RPMI7951 (cell line): Measurements from ENCODE around the gene CERS5. TPM values are rescaled to one million over a fixed set of nuclear protein-coding genes. Genes with fewer than 3 reads are reported as not detected.

ENCODE experiments used
- DNase-seq: peaks from one replicate; pipeline ENCODE4 v3.0.0-alpha.2; 2012; ENCODE audit warnings: low read depth
- total RNA-seq: library from RNA; depleted of rRNA; stranded (reverse); fragments of >200 nt; shearing (Covaris generic); gene quantifications from 2 replicates; pipeline ENCODE4 v1.2.3, GENCODE V29; 2014

Gene CERS5
- total RNA-seq, 1 experiment from 2014 or later = 10.2 TPM

DNA sequence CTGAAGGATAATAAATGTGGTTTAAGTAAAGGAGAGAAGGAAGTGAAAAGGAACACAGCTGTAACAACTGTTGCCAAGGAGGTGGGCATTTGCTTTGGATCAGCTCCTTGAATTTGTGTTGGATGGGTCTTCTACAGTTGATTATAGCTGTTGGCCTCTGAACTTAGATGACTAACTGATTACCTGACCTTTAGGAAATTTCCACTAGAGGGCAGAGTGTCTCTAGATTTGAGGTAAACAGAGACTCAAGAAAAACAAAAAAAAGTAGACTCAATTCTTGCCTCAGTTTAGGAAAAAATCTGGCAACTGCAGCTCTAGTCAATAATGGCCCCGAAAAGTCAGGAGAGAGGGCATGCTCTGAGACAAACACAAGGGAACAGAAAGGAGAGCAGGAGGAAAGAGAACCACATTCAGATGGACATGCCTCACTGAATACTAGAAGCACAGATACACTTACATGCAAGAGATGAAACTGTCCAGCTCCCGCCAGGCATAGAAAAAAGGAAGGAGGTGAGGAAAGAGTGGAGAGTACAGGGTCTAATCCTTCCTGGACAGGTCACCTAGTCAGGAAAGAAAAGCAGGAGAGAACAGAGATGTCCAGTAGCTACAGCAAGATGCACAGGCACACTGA, 34.5 kb downstream of the CERS5 start:
- peak; percentile 26 for DNase-seq

DNA sequence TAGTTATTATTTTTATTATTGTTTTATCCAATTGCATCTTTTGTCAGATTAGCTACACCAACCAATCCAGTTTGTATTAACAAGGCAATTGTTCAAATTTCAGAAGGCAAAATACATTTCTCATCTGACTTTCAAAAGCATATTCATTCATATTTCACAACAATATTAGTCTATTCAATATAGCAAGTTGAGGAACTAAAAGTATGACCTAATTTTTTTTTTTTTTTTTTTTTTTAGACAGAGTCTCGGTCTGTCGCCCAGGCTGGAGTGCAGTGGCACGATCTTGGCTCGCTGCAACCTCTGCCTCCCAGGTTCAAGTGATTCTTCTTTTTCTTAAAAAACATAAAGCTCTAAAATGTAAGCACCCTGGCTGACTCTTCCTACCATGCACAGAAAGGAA, 37.9 kb downstream of the CERS5 start:
- DNase-seq = no peak

DNA sequence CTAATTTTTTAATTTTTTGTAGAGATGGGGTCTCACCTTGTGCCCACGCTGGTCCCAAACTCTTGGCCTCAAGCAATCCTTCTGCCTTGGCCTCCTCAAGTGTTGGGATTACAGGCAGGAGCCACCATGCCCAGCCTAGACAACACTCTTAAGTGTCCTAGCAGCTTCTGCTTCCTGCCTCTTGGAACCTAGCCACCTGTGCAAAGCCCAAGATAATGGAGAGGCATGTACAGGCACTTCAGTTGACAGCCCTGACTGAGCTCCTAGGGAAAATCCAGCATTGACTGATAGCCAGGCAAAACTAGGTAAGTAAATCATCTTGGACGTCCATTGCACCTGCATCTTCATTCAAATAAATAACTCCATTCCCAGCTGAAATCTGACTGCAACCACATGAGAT, 39.6 kb downstream of the CERS5 start:
- DNase-seq = no peak

DNA sequence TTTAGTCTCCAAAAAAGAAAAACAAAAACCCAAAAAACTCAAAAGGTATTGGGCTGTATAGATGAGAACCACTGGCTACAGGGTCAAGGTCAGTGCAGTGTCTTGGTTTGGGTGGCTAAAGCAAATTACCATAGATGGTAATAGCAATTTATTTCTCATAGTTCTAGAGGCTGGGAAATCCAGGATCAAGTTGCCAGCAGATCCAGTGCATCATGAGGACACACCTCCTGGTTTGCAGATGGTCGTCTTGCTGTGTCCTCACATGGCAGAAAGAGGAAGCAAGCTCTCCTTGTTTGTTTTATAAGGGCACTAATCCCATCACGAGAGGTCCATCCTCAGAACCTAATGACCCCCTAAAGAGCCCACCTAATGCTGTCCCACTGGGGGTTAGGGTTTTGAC, 44.0 kb downstream of the CERS5 start:
- DNase-seq = no peak

DNA sequence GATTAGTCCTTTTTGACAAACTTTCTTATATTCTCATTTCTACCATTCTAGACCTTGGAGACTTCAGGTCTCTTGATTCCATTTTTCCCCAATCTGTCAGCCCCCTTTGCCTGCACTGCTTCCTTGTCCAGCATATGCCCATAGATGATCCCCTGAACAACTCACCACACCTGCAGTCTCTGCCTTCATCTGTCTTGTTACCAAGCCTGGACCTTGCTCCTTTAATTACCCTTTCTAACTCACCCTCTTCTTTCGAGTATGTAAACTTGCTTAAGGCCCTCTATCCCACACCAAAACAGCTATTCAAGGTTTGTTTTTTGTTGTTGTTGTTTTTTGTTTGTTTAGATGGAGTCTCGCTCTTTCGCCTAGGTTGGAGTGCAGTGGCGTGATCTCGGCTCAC, 45.5 kb downstream of the CERS5 start:
- DNase-seq = no peak

DNA sequence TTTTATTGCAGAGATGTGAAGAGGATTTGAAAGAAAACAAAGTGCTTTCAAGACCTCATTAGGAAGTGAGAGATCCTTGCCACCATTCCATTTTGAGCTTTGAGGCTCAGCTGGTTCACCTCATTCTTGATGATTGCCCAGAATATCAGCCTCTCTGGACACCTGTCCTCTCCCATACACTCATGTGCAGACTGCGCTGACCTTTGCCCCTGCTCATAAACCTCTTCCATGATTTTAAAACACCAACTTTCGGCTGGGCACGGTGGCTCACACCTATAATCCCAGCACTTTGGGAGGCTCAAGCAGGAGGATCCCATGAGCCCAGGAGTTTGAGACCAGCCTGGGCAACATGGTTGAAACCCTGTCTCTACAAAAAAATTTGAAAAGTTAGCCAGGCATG, 46.2 kb downstream of the CERS5 start:
- DNase-seq = no peak

DNA sequence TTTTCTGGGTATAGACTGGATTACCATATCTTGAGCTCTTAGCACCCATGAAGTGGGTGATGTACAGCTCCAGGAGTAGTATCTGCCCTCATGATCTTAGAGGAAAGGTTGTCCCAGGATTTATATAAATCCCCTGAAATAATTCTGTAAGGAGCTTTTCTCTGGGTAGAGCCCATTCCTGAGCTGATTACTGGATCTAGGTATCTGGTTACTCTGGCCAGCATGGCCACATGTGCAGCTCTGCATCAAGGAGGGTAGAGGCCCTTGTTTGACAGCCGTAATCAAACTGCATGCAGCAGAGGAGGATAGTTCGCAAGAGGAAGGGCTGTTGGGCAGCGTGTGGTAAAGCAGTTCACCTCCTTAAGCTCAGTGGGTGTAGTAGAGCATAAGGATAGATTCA, 46.6 kb downstream of the CERS5 start:
- DNase-seq = no peak

GRCh38 chr12:50119387-50119786, 47.8 kb downstream of the CERS5 start:
- DNase-seq = no peak

GRCh38 chr12:50117057-50117622, 50.0 kb downstream of the CERS5 start:
- no peak for DNase-seq

DNA sequence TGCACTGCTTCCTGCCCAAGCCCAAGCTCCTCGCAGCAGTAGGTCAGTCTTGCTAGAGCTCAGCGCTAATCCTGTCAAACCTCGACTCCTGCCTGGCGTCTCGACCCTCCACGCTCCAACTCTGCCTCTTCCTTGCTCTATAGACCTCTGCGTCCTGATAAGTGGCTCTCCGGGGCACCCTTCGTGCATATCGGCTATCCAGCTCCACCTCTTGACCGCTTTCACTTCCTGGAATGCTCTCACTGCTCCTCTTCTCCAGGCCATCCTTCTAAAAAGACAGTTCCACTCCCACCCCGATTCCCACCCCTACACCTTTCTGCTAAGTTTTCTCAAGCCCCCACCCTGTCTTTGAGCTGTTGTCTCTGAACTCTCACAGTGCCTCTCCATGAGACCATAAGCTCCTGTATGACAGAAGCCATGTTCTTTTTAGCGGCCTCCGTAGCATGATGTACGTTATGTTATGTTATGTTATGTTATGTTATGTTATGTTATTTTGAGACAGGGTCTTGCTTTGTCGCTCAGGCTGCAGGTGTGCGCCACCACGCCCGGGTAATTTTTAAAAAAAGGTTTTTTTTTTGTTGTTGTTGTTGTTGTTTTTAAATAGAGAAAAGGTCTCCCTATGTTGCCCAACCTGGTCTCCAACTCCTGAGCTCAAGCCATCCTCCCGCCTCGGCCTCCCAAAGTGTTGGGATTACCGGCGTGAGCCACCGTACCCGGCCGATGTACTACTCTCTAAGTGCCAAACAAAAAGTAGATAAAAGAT, 54.5 kb downstream of the CERS5 start:
- peak; percentile 55 for DNase-seq

DNA sequence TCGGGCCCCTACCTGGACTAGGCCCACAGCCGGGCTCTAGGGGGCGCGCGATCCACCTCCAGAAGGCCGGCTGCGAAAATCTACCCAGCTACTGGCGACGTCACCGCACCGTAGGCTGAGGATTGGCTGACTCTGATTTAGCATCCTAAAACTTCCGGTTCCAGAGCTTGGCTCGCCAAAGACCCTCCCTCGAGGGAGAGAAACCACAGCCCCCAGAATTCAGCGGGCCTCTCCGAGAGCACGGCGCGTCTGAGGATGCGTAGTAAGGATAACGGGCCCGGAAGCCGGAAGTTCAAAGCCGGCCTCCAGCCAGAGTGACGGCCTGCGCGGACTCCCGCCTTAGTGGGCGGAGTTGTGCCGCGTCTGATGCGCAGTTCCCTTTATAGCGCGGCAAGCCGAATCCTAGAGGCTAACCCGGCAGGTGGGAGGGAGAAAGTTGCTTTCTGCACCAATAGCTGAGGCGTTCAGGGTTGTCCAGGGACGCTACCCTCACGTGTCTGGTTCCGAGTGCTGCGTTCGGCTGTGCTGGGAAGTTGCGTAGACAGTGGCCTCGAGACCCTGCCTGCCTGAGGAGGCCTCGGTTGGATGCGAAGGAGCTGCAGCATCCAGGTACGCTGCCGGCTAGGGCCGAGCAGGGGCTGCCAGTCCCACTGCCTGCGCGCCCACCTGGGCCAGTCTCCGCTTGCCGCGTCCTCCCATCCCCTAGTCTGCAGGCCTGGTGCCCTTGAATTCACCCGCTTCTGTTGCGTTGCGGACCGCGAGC, 55.3 kb downstream of the CERS5 start, which contains the start of gene COX14:
TSS of gene COX14 (plus strand) at position 544 of the 763 bp plus-strand sequence. CDS start 7,808 bp downstream, outside the sequence.
- peak; percentile 98 for DNase-seq

DNA sequence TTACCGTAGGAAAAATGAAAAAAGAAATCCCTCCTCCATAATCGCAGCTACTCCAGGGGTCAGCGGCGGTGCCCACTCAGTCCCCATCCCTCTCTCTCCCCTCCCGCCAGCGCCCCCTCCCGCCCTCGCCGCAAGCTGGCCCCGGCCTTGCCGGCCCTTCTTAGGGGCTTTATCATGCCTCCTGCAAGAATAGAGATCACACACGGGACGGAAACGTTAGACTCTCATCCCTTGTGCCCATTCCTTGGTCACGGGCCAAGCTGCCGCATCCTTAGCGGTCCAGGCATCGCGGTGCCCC, 55.8 kb downstream of the CERS5 start:
- DNase-seq = no peak

GRCh38 chr12:50110762-50111351, 56.3 kb downstream of the CERS5 start:
- DNase-seq = peak; percentile 46

DNA sequence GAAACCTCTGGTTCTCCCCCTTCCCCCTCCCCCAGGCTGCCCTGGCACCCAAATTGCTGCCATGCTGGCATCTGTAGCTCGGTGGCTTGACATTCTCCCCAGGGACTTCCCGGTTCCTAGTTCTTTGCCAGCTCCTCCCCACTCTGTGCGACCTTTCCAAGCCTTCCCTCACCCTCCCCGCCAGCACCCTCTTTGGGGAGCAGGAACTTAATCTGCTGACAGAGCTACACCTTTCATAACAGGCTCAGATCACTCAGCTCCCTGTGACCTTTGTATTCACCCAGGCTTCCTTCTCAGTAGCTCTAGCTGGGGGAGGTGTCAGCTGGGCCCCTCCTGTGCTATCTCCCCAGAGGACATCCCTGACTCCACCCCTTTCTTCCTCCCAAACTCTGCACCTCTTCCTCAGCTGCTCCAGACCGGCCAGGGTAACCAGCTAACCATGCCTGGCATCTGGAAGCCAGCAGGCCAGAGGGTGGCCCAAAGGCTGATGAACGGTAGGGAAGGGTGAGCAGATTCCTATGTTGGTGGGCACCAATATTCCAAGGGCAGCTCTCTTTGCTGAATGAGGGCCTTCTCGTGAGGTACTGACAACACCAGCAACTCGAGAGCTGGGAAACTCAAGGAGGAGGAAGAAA, 56.9 kb downstream of the CERS5 start:
- DNase-seq = no peak

GRCh38 chr12:50109319-50109718, 57.9 kb downstream of the CERS5 start:
- no peak for DNase-seq

GRCh38 chr12:50107416-50108268, 59.5 kb downstream of the CERS5 start:
- DNase-seq = no peak

- DNase-seq = no peak
These were observed 60.3 kb downstream of the CERS5 start for GRCh38 chr12:50106907-50107306.

- DNase-seq = no peak
These were observed 61.2 kb downstream of the CERS5 start for GRCh38 chr12:50105913-50106450.

DNA sequence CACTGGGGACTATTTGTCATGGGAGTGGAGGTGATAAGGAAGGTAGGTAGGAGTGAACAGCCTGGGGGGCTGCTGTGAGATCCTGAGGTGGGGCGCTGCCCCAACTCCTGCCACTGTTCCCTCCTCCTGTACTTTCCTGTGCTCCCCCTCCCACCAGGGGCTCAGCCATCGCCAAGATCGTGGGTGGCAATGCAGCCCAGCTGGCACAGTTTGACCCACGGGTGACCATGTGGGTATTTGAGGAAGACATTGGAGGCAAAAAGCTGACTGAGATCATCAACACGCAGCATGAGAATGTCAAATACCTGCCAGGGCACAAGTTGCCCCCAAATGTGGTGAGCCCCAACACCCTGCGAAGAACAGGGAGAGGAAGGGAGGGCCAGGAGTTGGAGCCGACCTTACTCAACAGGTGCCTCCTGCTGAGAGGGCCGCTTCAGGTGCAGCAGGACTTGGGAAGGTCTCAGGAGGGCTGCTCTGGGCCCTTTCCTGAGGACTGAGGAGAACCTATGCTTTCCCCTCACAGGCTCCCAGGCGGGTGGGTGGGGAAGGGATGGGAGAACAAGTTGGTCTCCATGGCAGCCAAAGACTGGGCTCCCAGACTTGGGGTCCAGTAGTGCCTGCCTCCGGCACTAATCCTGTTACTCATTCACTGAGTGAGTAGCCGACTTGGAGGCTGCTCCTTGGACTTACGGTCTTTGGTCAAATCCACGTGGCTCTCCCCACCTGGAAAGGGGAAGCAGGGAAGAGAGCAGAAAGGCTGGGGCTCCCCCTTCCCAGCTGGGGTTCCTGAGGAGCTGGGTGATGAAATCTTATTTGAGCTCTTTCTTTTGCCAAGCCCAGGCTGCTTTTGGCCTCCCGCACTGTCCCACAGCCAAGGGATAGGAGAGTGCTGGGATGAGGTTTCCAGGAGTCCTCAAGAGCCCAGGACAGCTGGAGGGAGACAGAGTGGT, 62.5 kb downstream of the CERS5 start:
- no peak for DNase-seq
